ENCODE measurements around the gene CACNA2D3. TPM values are rescaled to one million over a fixed set of nuclear protein-coding genes. Genes with fewer than 3 reads are reported as not detected.

CACNA2D3 gene
- total RNA-seq, 1 donor from 2014 or later, result 17.2 TPM

DNA sequence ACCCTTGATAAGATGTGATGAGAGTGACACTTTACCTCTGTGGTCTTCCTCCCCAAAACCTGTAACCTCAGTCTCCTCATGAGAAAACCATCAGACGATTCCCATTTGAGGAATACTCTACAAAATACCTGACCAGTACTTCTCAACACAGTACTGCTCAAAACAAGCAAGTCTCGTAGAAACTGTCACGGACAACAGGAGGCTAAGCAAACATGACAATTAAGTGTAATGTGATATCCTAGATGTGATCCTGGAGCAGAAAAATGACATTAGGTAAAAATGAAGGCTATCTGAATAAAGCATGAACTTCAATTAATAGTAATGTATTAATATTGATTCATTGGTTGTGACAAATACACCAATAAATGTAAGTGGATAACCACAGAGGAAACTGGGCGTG is 113.6 kb downstream of the CACNA2D3 start:
- Histone ChIP-seq H3K4me3 (no peak overlapping the region), H3K27me3 (no peaks in the 10 kb centered on the region), H3K27ac (no peak overlapping the region), H3K4me1 (no peaks in the 10 kb centered on the region), H3K9me3 (no peaks in the 10 kb centered on the region), H3K36me3 (no peaks in the 10 kb centered on the region)
- TF ChIP-seq POLR2AphosphoS5 (IDR thresholded peaks at IDR 0.05; ENCODE audit: insufficient read depth in 1 of 2, low read depth in 1 of 2), result no peak
- TF ChIP-seq, protein P1, sequence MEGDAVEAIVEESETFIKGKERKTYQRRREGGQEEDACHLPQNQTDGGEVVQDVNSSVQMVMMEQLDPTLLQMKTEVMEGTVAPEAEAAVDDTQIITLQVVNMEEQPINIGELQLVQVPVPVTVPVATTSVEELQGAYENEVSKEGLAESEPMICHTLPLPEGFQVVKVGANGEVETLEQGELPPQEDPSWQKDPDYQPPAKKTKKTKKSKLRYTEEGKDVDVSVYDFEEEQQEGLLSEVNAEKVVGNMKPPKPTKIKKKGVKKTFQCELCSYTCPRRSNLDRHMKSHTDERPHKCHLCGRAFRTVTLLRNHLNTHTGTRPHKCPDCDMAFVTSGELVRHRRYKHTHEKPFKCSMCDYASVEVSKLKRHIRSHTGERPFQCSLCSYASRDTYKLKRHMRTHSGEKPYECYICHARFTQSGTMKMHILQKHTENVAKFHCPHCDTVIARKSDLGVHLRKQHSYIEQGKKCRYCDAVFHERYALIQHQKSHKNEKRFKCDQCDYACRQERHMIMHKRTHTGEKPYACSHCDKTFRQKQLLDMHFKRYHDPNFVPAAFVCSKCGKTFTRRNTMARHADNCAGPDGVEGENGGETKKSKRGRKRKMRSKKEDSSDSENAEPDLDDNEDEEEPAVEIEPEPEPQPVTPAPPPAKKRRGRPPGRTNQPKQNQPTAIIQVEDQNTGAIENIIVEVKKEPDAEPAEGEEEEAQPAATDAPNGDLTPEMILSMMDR (IDR thresholded peaks at IDR 0.05), result no peak
- TF ChIP-seq POLR2A (IDR thresholded peaks at IDR 0.05), result no peak
- intact Hi-C loops (cut with DNase I), result no loop called here
- no peak for DNase-seq (ENCODE audit: extremely low spot score in 2 of 2)

DNA sequence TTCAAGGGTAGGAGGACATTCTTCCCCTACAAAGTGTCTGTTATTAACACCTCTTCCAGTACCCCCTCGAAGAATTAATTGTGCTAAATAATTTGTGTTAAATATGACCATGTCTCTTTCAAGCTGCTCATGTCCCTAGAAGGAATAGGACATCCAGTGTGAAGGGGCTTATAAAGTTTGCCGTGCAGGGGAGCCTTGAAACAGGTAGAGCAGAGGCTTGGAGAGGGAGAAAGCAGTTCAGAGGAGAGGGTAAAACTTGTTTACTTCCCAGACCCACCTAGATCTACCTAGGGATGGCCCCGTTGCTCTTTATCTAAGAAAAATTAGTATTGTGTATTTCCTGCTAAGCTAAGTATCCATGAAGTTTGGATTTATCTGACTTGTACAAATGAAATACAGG is 114.8 kb downstream of the CACNA2D3 start:
- intact Hi-C loops (cut with DNase I), result no loop called here
- TF ChIP-seq, protein P1 (IDR thresholded peaks at IDR 0.05), result no peak
- TF ChIP-seq POLR2A (IDR thresholded peaks at IDR 0.05) (no peak), POLR2AphosphoS5 (IDR thresholded peaks at IDR 0.05; ENCODE audit: insufficient read depth in 1 of 2, low read depth in 1 of 2) (no peak)
- Histone ChIP-seq H3K4me3 (no peak overlapping the region), H3K27me3 (no peaks in the 10 kb centered on the region), H3K36me3 (no peaks in the 10 kb centered on the region), H3K27ac (no peak overlapping the region), H3K4me1 (no peaks in the 10 kb centered on the region), H3K9me3 (no peaks in the 10 kb centered on the region)
- no peak for DNase-seq (ENCODE audit: extremely low spot score in 2 of 2)

- Histone ChIP-seq H3K9me3 (no peaks in the 10 kb centered on the region), H3K4me1 (no peaks in the 10 kb centered on the region)
- intact Hi-C loops (cut with DNase I), result no loop called here
Measured at GRCh38 chr3:54237788-54238502, 115.6 kb downstream of the CACNA2D3 start.

GRCh38 chr3:54240309-54240708 is 118.0 kb downstream of the CACNA2D3 start:
- Histone ChIP-seq H3K27ac (no peak overlapping the region), H3K36me3 (no peaks in the 10 kb centered on the region), H3K4me3 (no peak overlapping the region), H3K27me3 (no peaks in the 10 kb centered on the region), H3K4me1 (no peaks in the 10 kb centered on the region), H3K9me3 (no peaks in the 10 kb centered on the region)
- no peak for DNase-seq (ENCODE audit: extremely low spot score in 2 of 2)
- intact Hi-C loops (cut with DNase I), result no loop called here
- TF ChIP-seq POLR2A (IDR thresholded peaks at IDR 0.05), result no peak
- TF ChIP-seq POLR2AphosphoS5 (IDR thresholded peaks at IDR 0.05; ENCODE audit: insufficient read depth in 1 of 2, low read depth in 1 of 2), result no peak
- TF ChIP-seq, protein P1 (IDR thresholded peaks at IDR 0.05), result no peak

More at GRCh38 chr3:54237788-54238502, 115.6 kb downstream of the CACNA2D3 start:
- Histone ChIP-seq H3K27ac (no peak overlapping the region), H3K36me3 (no peaks in the 10 kb centered on the region), H3K4me3 (no peak overlapping the region), H3K27me3 (no peaks in the 10 kb centered on the region)
- DNase-seq (ENCODE audit: extremely low spot score in 2 of 2), result no peak
- TF ChIP-seq, protein P1 (IDR thresholded peaks at IDR 0.05), result no peak
- TF ChIP-seq POLR2AphosphoS5 (IDR thresholded peaks at IDR 0.05; ENCODE audit: insufficient read depth in 1 of 2, low read depth in 1 of 2), result no peak
- no peak for TF ChIP-seq POLR2A (IDR thresholded peaks at IDR 0.05)
